H1 (cell line): Measurements from ENCODE around the gene ZNF691. TPM values are rescaled to one million over a fixed set of nuclear protein-coding genes. Genes with fewer than 3 reads are reported as not detected.

Experiments used
- CTCF ChIA-PET: fragments of 300-600 bp; sonication (Branson Sonifier 250); formaldehyde crosslinking; loops from one replicate; lab custom pipeline; 2021; ENCODE audit not compliant: partially characterized antibody; lab: Charles Lee
- POLR2A ChIA-PET: fragments of 300-600 bp; sonication (Branson Sonifier 250); formaldehyde crosslinking; loops from one replicate; lab custom pipeline; 2021; ENCODE audit warnings: inconsistent platforms; ENCODE audit not compliant: partially characterized antibody; lab: Charles Lee
- DNase-seq, 2 experiments: peaks; one replicate each; pipeline versions ENCODE4 v3.0.0 to v3.0.0-alpha.2; 2010 to 2022; ENCODE audit warnings: low spot score in 2 of 2, low read depth in 1 of 2, mixed read lengths in 1 of 2
- FAIRE-seq: peaks from 2 replicates; lab custom pipeline; 2011; peaks lifted over from hg19 to GRCh38; lab: Jason Lieb, UNC
- H2AFZ ChIP-seq: 2 replicates; pipeline ENCODE4 v1.8.1; 2012; ENCODE audit warnings: low read length, inconsistent platforms
- H2AK5ac ChIP-seq: 2 replicates; pipeline ENCODE4 v1.6.1; 2013; ENCODE audit warnings: low read depth, low read length
- H2BK120ac ChIP-seq: replicated peaks from 2 replicates; pipeline ENCODE3; 2013; ENCODE audit warnings: low read depth, low read length, inconsistent platforms
- H2BK12ac ChIP-seq: 2 replicates; pipeline ENCODE4 v1.6.1; 2013; ENCODE audit warnings: low read depth, low read length
- H2BK15ac ChIP-seq: 2 replicates; pipeline ENCODE4 v1.6.1; 2013; ENCODE audit warnings: low read length
- H2BK20ac ChIP-seq: 2 replicates; pipeline ENCODE4 v1.6.1; 2013; ENCODE audit warnings: low read length
- H2BK5ac ChIP-seq: 2 replicates; pipeline ENCODE4 v1.6.1; 2013; ENCODE audit warnings: low read depth, low read length
- H3K14ac ChIP-seq: 2 replicates; pipeline ENCODE4 v1.6.1; 2013; ENCODE audit warnings: inconsistent platforms; ENCODE audit not compliant: insufficient read length
- H3K18ac ChIP-seq: 2 replicates; pipeline ENCODE4 v1.6.1; 2013; ENCODE audit warnings: low read length; ENCODE audit errors: extremely low read depth
- H3K23ac ChIP-seq: 2 replicates; pipeline ENCODE4 v1.6.1; 2013; ENCODE audit warnings: inconsistent platforms; ENCODE audit not compliant: insufficient read length
- H3K23me2 ChIP-seq: 2 replicates; pipeline ENCODE4 v1.6.1; 2013; ENCODE audit warnings: low read depth, low read length
- H3K27ac ChIP-seq: 2 replicates; pipeline ENCODE4 v1.6.1; 2011; ENCODE audit warnings: low read depth, low read length, inconsistent platforms
- H3K27me3 ChIP-seq, 4 experiments: replicated peaks in 1 of 4; 1 replicate in 1 of 4; 2 replicates in 3 of 4; pipeline versions ENCODE4 v1.6.1 to v1.8.1; 2011 to 2013; ENCODE audit warnings: low read length in 3 of 4, mild to moderate bottlenecking in 3 of 4, inconsistent platforms in 2 of 4, mixed read lengths in 2 of 4, moderate library complexity in 1 of 4; ENCODE audit not compliant: control insufficient read depth in 3 of 4, insufficient read depth in 3 of 4; ENCODE audit errors: extremely low read depth in 1 of 4
- H3K36me3 ChIP-seq, 4 experiments: 2 replicates each; pipeline versions ENCODE4 v1.6.1 to v1.8.1; 2011 to 2013; ENCODE audit warnings: mild to moderate bottlenecking in 4 of 4, low read length in 3 of 4, moderate library complexity in 2 of 4, control low read depth in 1 of 4, inconsistent platforms in 1 of 4; ENCODE audit not compliant: insufficient read depth in 4 of 4, control insufficient read depth in 2 of 4
- H3K4ac ChIP-seq: replicated peaks from 2 replicates; pipeline ENCODE3; 2013; ENCODE audit warnings: low read length, low read depth, mixed read lengths, inconsistent platforms; ENCODE audit not compliant: insufficient read length
- H3K4me1 ChIP-seq, 4 experiments: replicated peaks in 1 of 4; 1 replicate in 1 of 4; 2 replicates in 3 of 4; pipeline versions ENCODE4 v1.6.1 to v1.8.1; 2011 to 2013; ENCODE audit warnings: low read length in 3 of 4, inconsistent platforms in 2 of 4, mixed read lengths in 1 of 4; ENCODE audit not compliant: insufficient read depth in 4 of 4, control insufficient read depth in 3 of 4
- H3K4me2 ChIP-seq, 2 experiments: 2 replicates each; pipeline versions ENCODE4 v1.6.1 to v1.8.1; 2011 to 2013; ENCODE audit warnings: low read depth in 2 of 2, low read length in 2 of 2, control low read depth in 1 of 2, inconsistent platforms in 1 of 2, mild to moderate bottlenecking in 1 of 2; ENCODE audit not compliant: insufficient read depth in 1 of 2
- H3K4me3 ChIP-seq, 4 experiments: fragments of 200-600, 300-600 bp in 1 of 4; sonication (generic), shearing (Covaris generic), sonication (Bioruptor Twin) in 1 of 4; 2 replicates each; pipeline versions ENCODE4 v1.5.1 to v1.8.1; 2011 to 2016; ENCODE audit warnings: low read length in 4 of 4, low read depth in 3 of 4, control low read depth in 2 of 4, inconsistent platforms in 2 of 4, mild to moderate bottlenecking in 2 of 4, mixed read lengths in 1 of 4, moderate library complexity in 1 of 4; ENCODE audit not compliant: insufficient read depth in 2 of 4; ENCODE audit errors: extremely low read depth in 1 of 4
- H3K56ac ChIP-seq: replicated peaks from 2 replicates; pipeline ENCODE3; 2013; ENCODE audit warnings: low read depth, mild to moderate bottlenecking, mixed read lengths, low read length, inconsistent platforms; ENCODE audit not compliant: insufficient read length
- H3K79me1 ChIP-seq: 2 replicates; pipeline ENCODE4 v1.6.1; 2013; ENCODE audit warnings: low read depth, low read length, control low read depth
- H3K79me2 ChIP-seq, 2 experiments: 2 replicates each; pipeline versions ENCODE4 v1.6.1 to v1.8.1; 2012 to 2013; ENCODE audit warnings: low read length in 2 of 2, mild to moderate bottlenecking in 2 of 2, inconsistent platforms in 1 of 2; ENCODE audit not compliant: insufficient read depth in 2 of 2, control insufficient read depth in 1 of 2
- H3K9ac ChIP-seq, 4 experiments: replicated peaks in 1 of 4; 1 replicate in 1 of 4; 2 replicates in 3 of 4; pipeline versions ENCODE4 v1.6.1 to v1.8.1; 2011 to 2013; ENCODE audit warnings: low read depth in 3 of 4, low read length in 3 of 4, control low read depth in 2 of 4, mild to moderate bottlenecking in 2 of 4, moderate library complexity in 2 of 4, inconsistent platforms in 1 of 4; ENCODE audit errors: extremely low read depth in 1 of 4
- H3K9me3 ChIP-seq, 2 experiments: 2 replicates each; pipeline versions ENCODE4 v1.6.1 to v1.8.1; 2012 to 2013; ENCODE audit warnings: mild to moderate bottlenecking in 2 of 2, moderate library complexity in 2 of 2, control low read depth in 1 of 2, inconsistent platforms in 1 of 2, low read depth in 1 of 2, low read length in 1 of 2, mixed read lengths in 1 of 2; ENCODE audit not compliant: insufficient read depth in 2 of 2
- H4K20me1 ChIP-seq, 2 experiments: replicated peaks in 1 of 2; 2 replicates each; pipeline versions ENCODE3 to v1.8.1; 2011 to 2013; ENCODE audit warnings: inconsistent platforms in 2 of 2, low read length in 2 of 2, mild to moderate bottlenecking in 1 of 2; ENCODE audit not compliant: insufficient read depth in 2 of 2, control insufficient read depth in 1 of 2
- H4K5ac ChIP-seq: 2 replicates; pipeline ENCODE4 v1.6.1; 2013; ENCODE audit warnings: low read length, low read depth, mixed read lengths, inconsistent platforms; ENCODE audit not compliant: insufficient read length
- H4K8ac ChIP-seq: 2 replicates; pipeline ENCODE4 v1.8.0; 2013; ENCODE audit warnings: mild to moderate bottlenecking, moderate library complexity, low read length, inconsistent platforms; ENCODE audit not compliant: insufficient read depth; ENCODE audit errors: extremely low read depth
- H4K91ac ChIP-seq: replicated peaks from 2 replicates; pipeline ENCODE3; 2013; ENCODE audit warnings: low read length, mixed read lengths, inconsistent platforms; ENCODE audit not compliant: insufficient read length
- ATF2 ChIP-seq: IDR thresholded peaks from 2 replicates; pipeline ENCODE4 v1.6.1; 2012; ENCODE audit warnings: low read length, inconsistent platforms
- BACH1 ChIP-seq: IDR thresholded peaks from 2 replicates; pipeline ENCODE4 v1.6.1; 2012; ENCODE audit warnings: low read length, improper control_type of control experiment
- CEBPB ChIP-seq: IDR thresholded peaks from 2 replicates; pipeline ENCODE4 v1.6.1; 2012; ENCODE audit warnings: low read depth, low read length
- FOSL1 ChIP-seq: IDR thresholded peaks from 2 replicates; pipeline ENCODE4 v1.6.1; 2011; ENCODE audit warnings: mild to moderate bottlenecking, low read depth, low read length, moderate library complexity; ENCODE audit not compliant: insufficient read depth
- GTF2F1 ChIP-seq: IDR thresholded peaks from 2 replicates; pipeline ENCODE4 v1.6.1; 2012; ENCODE audit warnings: low read depth, low read length, improper control_type of control experiment, borderline replicate concordance
- SIN3A ChIP-seq, 2 experiments: IDR thresholded peaks in 1 of 2; conservative IDR thresholded peaks in 1 of 2; 2 replicates each; pipeline ENCODE4 v1.6.1; 2011 to 2012; ENCODE audit warnings: low read length in 2 of 2, improper control_type of control experiment in 1 of 2, low read depth in 1 of 2, mild to moderate bottlenecking in 1 of 2
- SUZ12 ChIP-seq: fragments of 200-600 bp; sonication (generic); IDR thresholded peaks from 2 replicates; pipeline ENCODE4 v1.6.1; 2012; ENCODE audit warnings: mild to moderate bottlenecking, inconsistent platforms, low read length, moderate library complexity, mixed read lengths
- WGBS, 2 experiments: shearing (Covaris generic) in 1 of 2; methylation state at CpG; one replicate each; pipeline versions ENCODE4 v1.1.6 to v1.1.7; 2013 to 2015; ENCODE audit warnings: low lambda C conversion rate in 2 of 2, mixed read lengths in 2 of 2, inconsistent platforms in 1 of 2, low coverage in 1 of 2, missing lambda C conversion rate in 1 of 2; ENCODE audit not compliant: insufficient replicate concordance in 2 of 2, insufficient coverage in 1 of 2, insufficient read length in 1 of 2; ENCODE audit errors: extremely low coverage in 1 of 2, missing lambda C conversion rate in 1 of 2; 5-methylcytosine and 5-hydroxymethylcytosine counted together
- polyA plus RNA-seq, 7 experiments: library from polyadenylated mRNA; depleted of rRNA in 3 of 7; stranded (reverse) in 5 of 7; unstranded in 2 of 7; fragments of >200 nt in 5 of 7; fragments of 200-250 nt in 2 of 7; gene quantifications; 1 replicate in 5 of 7; 2 replicates in 1 of 7; 4 replicates in 1 of 7; pipeline versions ENCODE4 v1.2.1 to v1.2.3, GENCODE V29; 2011 to 2013; ENCODE audit warnings: missing spikeins in 2 of 7, mixed read lengths in 2 of 7
- total RNA-seq: library from RNA; stranded (reverse); fragmentation: NEBNext Ultra II Directional; extraction: Animal tissue kit (Norgen Biotek cat#: 25700); gene quantifications from 2 replicates; pipeline ENCODE4 v1.2.1, GENCODE V29; 2021

Gene ZNF691
- total and polyA plus RNA-seq, 2 of the 8 experiments (the other 6 are each of a cell fraction or from before 2014, with no cell fraction given): 19.5 TPM

DNA sequence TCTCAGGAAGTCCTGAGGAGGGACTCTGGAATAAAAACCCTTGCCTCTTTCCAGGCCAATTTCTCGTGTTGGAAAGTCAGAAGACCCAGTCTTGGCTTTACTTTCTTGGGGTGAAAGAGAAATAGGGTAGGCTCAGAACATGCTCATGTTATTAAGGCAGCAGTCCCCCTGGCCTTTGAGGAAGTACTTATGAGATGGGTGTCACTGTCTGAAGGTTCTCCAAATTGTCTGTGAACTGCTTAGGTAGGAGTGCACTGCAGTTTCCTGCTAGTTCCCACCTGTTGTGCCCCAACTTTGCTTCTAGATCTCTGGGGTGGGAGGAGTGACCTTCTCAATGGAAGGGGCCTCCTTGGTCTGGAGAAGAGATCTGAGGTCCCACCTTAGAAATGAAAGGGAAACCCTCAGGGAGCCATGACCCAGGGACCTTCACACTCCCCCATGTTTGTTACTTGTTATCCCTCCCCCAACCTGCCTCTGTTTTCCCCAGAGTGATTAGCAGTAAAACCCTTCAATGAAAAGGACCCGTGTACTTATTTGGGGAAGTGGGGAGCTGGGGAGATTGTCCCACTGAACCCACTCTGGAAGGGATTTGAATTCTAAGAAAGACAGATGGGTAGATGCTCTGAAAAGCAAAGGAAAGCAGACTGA, 5.7 kb downstream of the ZNF691 start:
- DNase-seq (no peak), FAIRE-seq (no peak)
- Histone ChIP-seq H3K4me2 (no peak overlapping the region), H3K36me3 (peaks cover 10 to 37% (median 24%) of the 10 kb centered on the region in 4 experiments; a peak in 6 of 8 replicates), H3K4me1 (peaks cover 2 to 9% (median 5%) of the 10 kb centered on the region in 4 experiments; a peak in 6 of 7 replicates), H3K4ac (no peak overlapping the region), H2BK20ac (no peak overlapping the region), H4K8ac (no peak overlapping the region), H2BK120ac (no peak overlapping the region), H4K20me1 (peaks cover 0 to 9% of the 10 kb centered on the region in 2 experiments), H2AK5ac (no peak overlapping the region), H2BK15ac (no peak overlapping the region), H3K27me3 (no peaks in the 10 kb centered on the region), H3K14ac (no peak overlapping the region), H2AFZ (no peak overlapping the region), H3K23ac (no peak overlapping the region), H2BK5ac (no peak overlapping the region), H3K18ac (no peak overlapping the region), H3K27ac (no peak overlapping the region), H3K23me2 (peaks cover 7% of the 10 kb centered on the region), H3K9me3 (peaks cover 0 to 8% of the 10 kb centered on the region in 2 experiments; a peak in 2 of 4 replicates), H3K4me3 (no peak overlapping the region), H3K56ac (no peak overlapping the region), H2BK12ac (no peak overlapping the region), H4K5ac (no peak overlapping the region), H3K9ac (no peak overlapping the region), H4K91ac (no peak overlapping the region), H3K79me2 (peaks cover 11 to 18% of the 10 kb centered on the region in 2 experiments; a peak in 3 of 4 replicates), H3K79me1 (peaks cover 9% of the 10 kb centered on the region)
- TF ChIP-seq BACH1: no peak
- TF ChIP-seq ATF2: no peak
- no peak for TF ChIP-seq FOSL1
- no peak for TF ChIP-seq SUZ12
- no peak for TF ChIP-seq SIN3A (conservative IDR thresholded peaks at IDR 0.05 in 1 of 2, IDR thresholded peaks at IDR 0.05 in 1 of 2; ENCODE audit: low read depth in 1 of 2, low read length in 2 of 2)
- TF ChIP-seq GTF2F1: no peak
- no peak for TF ChIP-seq CEBPB
- 97% methylated on average over 2 of the region's 2 CpGs; no CpG with 5 or more reads in 1 of the 2 experiments for WGBS, 2 experiments
- POLR2A ChIA-PET: interaction anchor here (1.1 to 1.6 kb wide), 2 partner anchors 21 to 700 kb away, joined by 3 read pairs; no protein-coding TSS in a partner anchor
- CTCF ChIA-PET: interaction anchor here (1.0 kb wide), 2 partner anchors 14 to 60 kb away, joined by 3 read pairs; no protein-coding TSS in a partner anchor
